Stimulated activated CD8-positive, alpha-beta memory T cell treated with anti-CD3 and anti-CD28 coated beads, Interleukin-7, amount 100 ng/mL, for 48 hours (primary cell): ENCODE measurements around the gene NPDC1.

Experiments used
- DNase-seq, 2 donors: peaks; one replicate each; pipeline ENCODE4 v3.0.0-alpha.2; 2020; ENCODE audit warnings: low read depth in 1 of 2; ENCODE audit errors: extremely low read depth in 1 of 2

NPDC1 gene

DNA sequence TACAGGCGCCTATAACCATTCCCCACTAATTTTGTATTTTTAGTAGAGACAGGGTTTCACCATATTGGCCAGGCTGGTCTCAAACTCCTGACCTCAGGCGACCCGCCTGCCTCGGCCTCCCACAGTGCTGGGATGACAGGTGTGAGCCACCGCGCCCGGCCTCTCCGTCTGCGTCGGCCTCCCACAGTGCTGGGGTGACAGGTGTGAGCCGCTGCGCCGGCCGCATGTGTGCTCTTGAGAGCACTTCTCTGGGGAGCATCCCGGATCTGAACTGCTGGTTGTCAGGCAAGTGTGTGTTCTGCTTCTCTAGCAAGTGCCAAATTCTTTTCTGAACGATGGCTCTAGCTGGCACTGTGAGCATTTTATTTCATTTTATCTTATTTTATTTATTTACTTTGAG lies 11.6 kb upstream of the NPDC1 start:
- DNase-seq: no peak

DNA sequence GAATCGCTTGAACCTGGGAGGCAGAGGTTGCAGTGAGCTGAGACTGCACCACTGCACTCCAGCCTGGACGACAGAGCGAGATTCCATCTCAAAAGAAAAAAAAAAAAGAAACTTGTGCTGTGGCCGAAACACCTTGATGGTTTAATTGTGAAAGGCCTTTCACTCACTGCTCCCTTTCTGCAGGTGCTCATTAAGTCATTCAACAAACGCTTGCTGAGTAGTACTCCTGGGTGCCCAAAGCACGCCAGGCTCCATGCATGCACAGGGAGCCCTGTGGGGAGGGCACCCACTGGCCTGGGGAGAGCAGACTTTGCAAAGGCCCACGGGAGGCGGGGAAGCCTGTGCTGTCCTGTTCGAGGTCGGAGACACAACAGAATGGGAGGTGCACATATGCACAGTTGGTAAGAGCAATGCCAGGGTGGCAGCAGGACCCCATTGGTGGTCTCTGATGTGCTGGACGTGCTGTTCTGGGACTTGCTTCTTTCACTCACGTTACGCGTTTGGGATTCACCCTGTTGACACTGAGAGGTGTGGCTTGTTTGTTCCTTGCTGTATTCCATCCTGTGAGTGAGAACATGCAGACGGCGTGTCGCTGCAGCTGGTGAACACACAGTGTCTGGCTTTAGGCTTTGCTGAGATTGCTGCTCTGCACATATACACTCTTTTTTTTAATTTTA lies 10.9 kb upstream of the NPDC1 start:
- DNase-seq: no peak

DNA sequence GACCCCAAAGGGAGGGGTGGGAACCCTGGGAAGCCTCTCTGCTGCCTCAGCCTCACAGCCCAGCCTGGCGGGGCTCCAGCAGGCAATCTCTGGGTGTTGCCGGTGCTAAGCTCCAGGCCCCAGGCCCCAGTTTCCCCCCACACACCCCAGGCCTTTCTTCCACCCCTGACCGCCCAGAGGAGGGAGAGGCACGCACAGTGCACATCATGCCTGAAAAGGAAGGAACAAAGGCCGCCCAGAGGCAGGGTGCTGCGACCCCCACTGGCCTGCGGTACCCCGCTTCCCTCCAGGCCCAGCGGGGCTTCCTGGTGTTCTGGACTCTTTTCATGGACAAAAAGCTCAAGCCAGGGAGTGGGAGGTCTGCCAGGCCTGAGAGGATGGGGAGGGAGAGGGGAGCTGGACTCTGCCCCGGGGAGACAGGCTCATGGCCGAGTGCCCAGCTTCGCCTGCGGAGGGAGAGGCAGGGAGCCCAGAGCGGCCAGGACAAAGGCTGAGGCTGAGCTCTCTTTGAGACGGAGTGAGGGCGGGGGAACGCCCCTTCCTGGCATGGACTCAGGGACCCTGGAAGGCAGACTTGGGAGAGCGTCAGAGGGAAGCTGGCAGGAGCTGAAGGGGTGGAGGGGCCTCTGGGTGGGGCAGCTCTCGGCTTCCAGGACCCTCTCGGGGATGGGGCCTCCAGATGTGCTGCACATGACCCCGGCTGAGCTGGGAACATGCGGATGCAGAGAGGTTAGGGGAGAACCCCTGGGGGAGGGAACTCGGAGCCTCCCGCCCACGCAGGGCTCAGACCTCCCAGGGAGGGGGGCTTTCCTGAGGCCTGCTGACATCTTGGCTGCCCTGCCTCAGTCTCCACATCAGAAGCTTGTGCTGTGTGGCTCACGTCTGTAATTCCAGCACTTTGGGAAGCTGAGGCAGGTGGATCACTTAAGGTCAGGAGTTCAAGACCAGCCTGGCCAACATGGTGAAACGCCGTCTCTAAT lies 9.7 kb upstream of the NPDC1 start:
- DNase-seq: no peak

DNA sequence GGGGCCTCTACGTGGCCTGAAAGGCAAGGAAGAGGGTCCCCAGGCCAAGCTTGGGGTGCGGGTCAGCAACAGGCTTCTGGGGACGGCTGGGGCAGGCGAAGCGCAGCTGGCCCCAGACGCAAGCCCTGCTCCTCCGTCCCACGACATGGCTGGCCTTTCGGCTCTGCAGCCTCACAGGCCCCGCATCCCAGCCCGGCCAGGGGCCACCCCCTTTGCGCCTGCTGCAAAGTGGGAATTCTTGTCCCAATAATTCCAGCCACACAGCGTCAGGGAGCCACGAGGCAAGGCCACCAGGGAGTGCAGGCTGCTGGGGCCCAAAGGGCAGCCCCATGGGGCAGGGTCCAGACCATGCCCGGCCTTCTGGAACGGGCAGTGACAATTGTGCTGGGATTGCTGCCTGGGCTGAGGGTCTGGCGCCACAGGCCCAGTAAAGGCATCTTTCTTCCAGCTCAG lies 9.0 kb upstream of the NPDC1 start:
- no peak for DNase-seq

GRCh38 chr9:137053944-137054931 lies 8.3 kb upstream of the NPDC1 start, which contains the start of gene ENTPD2:
ENTPD2 (minus strand) TSS chr9:137054061; CDS start chr9:137053997, 64 bp downstream.
- no peak for DNase-seq

GRCh38 chr9:137052998-137053943 lies 7.3 kb upstream of the NPDC1 start:
- DNase-seq: no peak

DNA sequence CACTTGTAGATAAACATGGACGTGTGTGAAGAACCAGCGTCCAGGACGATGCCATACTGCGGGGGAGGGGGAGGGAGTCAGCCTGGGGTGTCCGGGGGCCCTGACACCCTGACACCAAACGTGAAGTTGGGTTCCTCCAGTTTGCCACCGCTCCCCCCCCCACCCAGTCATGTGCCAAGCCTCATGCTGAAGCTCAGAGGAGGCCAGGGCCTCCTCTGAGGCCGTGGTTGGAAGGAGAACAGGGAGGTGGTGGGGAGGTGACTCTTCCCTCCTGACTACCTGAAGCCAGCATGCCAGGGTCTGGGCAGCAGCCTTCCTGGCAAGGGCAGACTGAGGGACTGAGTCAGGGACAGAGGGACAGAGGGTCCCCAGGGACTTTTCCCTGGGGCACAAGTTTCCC lies 6.3 kb upstream of the NPDC1 start:
- no peak for DNase-seq

- no peak for DNase-seq
Observed at GRCh38 chr9:137051145-137051724, 5.3 kb upstream of the NPDC1 start.

DNA sequence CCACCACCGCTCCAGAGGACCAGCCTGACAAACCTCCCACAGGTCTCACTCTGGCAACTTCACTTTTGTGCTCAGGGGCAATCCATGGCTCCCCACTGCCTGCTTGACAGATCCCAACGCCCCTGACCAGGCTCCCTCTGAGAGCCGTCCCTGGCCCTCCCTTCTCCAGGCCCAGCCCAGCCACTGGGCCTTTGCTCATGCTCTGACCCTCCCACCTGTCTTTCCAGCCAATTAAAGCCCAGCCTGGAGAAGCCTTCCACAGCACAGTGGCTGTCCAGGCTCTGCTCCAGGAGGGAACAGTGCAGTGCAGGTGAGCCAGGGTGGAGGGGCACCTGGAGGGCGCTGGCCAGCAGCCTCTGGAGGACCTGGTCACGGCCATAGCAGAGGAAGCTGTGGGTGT lies 4.6 kb upstream of the NPDC1 start:
- no peak for DNase-seq

- peak in 1 of 2 donors; percentile 53 for DNase-seq
Observed at GRCh38 chr9:137049544-137050449, 3.8 kb upstream of the NPDC1 start.

DNA sequence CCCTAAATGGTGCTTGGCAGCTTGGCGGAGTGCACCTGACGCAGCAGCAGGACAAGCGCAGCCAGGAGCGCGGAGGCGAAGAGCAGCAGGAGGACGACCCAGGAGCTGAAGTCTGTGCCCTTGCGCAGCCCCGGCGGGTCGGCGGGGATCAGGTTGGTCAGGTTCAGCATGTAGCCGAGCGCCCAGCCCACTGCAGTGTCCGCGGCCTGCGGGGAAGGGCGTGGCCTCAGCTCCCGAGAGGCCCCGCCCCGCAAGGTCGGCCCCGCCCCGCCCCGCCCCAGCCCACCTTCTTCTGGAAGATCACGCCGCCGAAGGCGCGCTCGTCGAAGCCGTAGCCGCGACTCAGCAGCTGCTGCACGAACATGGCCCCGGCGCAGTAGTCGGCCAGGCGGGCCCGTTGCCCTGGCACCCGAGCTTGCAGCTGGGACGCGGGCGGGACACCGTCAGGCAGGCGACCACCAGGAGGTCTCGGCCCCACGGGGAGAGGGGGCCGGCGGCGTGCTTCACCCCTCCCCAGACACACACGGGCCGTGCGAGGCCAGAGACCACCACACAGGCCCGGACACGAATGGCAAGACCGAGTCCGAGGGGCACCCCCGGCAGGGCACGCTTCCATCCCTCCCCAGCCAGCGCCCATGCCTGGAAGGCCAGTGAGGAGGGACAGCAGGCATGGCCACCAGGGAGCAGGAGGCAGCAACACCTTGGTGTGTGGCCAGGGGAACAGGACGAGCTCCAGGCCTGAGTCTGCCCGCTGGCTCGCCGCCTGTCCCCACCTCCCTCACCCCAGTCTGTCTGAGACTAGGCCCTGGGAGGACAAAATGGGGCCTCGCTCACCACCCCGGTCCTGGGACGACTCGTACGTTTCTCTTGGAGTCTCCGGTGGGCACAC lies 2.9 kb upstream of the NPDC1 start:
- DNase-seq: no peak

DNA sequence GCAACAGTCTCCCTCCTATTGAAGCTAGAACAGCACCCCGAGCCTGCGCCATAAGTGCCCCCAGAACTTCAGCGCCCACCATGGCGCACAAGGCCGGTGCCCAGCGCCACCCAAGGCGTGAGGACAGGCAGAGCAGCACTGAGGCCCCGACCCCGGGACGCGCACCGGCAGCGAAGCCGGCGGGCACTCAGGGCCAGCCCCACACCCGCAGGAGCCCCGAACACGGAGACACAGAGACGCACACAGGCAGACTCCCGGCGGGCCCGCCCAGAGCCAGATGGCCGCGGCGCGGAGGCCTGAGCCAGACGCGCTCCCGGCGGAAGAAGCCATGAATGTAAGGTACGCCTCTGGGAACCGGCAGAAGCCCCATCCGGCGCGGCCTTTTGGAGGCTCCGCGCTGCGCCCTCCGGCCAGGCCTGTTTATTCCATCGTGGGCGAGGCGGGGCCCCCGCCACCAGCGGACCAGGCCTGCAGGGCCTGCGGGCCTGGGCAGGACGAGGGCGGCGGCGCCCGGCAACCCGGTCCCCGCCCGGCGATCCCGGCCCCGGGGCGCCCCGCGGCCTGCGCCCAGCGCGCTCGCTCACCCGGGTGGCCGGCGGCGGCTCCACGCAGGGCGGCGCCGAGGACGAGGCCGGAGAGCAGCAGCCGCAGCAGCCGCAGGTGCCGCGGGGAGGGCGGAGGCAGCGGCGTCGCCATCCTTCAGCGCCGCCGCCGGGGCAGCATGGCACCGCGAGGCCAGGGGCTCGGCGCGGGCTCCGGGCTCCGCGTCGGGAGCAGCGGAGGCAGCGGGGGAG lies 486 bp downstream of the NPDC1 start:
- no peak for DNase-seq

GRCh38 chr9:137044502-137045177 lies 1.3 kb downstream of the NPDC1 start:
- no peak for DNase-seq

DNA sequence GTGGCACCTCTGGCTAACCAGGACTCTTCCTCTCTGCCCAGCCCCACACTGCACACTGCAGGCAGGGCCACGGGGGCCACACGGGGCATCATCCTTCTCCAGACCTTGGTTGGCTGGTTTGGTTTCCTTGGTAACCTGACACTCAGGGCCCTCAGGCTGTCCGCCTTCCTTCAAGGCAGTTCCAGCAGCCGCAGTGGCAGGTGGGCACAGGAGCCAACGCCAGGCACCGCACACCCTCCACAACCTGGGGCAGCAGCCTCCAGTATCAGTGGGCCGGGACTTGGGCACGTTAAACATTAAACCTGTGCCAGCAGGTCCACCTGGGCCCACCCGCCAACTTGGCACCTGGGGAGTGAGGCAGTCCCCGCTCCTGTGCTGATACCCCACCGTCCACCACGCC lies 1.9 kb downstream of the NPDC1 start:
- no peak for DNase-seq

GRCh38 chr9:137042751-137043727 lies 2.9 kb downstream of the NPDC1 start:
- DNase-seq: no peak
